Fibroblast of the aortic adventitia (primary cell): ENCODE results near the gene GRK4. TPM values are rescaled to one million over a fixed set of nuclear protein-coding genes. Genes with fewer than 3 reads are reported as not detected.
"Not testable (repeated sequence)": the region's sequence is repeated elsewhere in the genome, so short reads cannot be mapped to it uniquely, and the experiment has no call there.

Experiments used
- DNase-seq: peaks from one replicate; pipeline ENCODE4 v3.0.0-alpha.2; 2010; ENCODE audit warnings: low read depth
- H3K4me3 ChIP-seq: 2 replicates; pipeline ENCODE4 v1.5.1; 2011; ENCODE audit warnings: low read depth, mild to moderate bottlenecking, control low read depth, low read length, moderate library complexity
- CTCF ChIP-seq: IDR thresholded peaks from 2 replicates; pipeline ENCODE4 v1.5.1; 2011; ENCODE audit warnings: mild to moderate bottlenecking, low read length, control low read depth, inconsistent platforms; ENCODE audit not compliant: insufficient read depth
- total RNA-seq: library from RNA; depleted of rRNA; stranded (reverse); fragments of >200 nt; gene quantifications from 2 replicates; pipeline ENCODE4 v1.2.3, GENCODE V29; 2012; ENCODE audit warnings: low replicate concordance

GRK4 gene
- total RNA-seq, 1 donor: 8.6 TPM

GRCh38 chr4:2965262-2965661, 1.9 kb downstream of the GRK4 start:
- TF ChIP-seq CTCF: no peak
- no peak for DNase-seq
- no peak overlapping the region for H3K4me3 ChIP-seq

- no peak for DNase-seq
- TF ChIP-seq CTCF: no peak
- H3K4me3 ChIP-seq: no peak overlapping the region
Measured at GRCh38 chr4:2968381-2968780, 5.0 kb downstream of the GRK4 start.

- DNase-seq: no peak
- no peak overlapping the region for H3K4me3 ChIP-seq
- no peak for TF ChIP-seq CTCF
Measured at GRCh38 chr4:2971275-2971674, 7.9 kb downstream of the GRK4 start.

- peak; percentile 25 for DNase-seq
- H3K4me3 ChIP-seq: no peak overlapping the region
- TF ChIP-seq CTCF: no peak
Measured at GRCh38 chr4:2977211-2978088, 14.1 kb downstream of the GRK4 start.

- no peak for TF ChIP-seq CTCF
- H3K4me3 ChIP-seq: no peak overlapping the region
- no peak for DNase-seq
Measured at GRCh38 chr4:2981256-2981819, 18.0 kb downstream of the GRK4 start.

GRCh38 chr4:2982012-2982411, 18.6 kb downstream of the GRK4 start:
- TF ChIP-seq CTCF: no peak
- DNase-seq: no peak

GRCh38 chr4:2983715-2984114, 20.3 kb downstream of the GRK4 start:
- DNase-seq, H3K4me3 ChIP-seq: not testable (repeated sequence)

More at GRCh38 chr4:2982012-2982411, 18.6 kb downstream of the GRK4 start:
- H3K4me3 ChIP-seq: no peak overlapping the region
